Stimulated activated CD8-positive, alpha-beta memory T cell treated with anti-CD3 and anti-CD28 coated beads, Interleukin-15, amount 100 ng/mL, for 1 hour (primary cell): Measurements from ENCODE around the gene ATRNL1.
"Not testable (repeated sequence)": the region's sequence is repeated elsewhere in the genome, so short reads cannot be mapped to it uniquely, and the experiment has no call there.

Experiments
- DNase-seq: peaks from one replicate; pipeline ENCODE4 v3.0.0-alpha.2; 2020; ENCODE audit warnings: low read depth

ATRNL1 gene

GRCh38 chr10:115214829-115215228 is 121.7 kb downstream of the ATRNL1 start:
- DNase-seq, result no peak

GRCh38 chr10:115219203-115219602 is 126.0 kb downstream of the ATRNL1 start:
- DNase-seq, result no peak

- DNase-seq, result no peak
Measured at GRCh38 chr10:115222039-115222438, 128.9 kb downstream of the ATRNL1 start.

GRCh38 chr10:115239761-115240160 is 146.6 kb downstream of the ATRNL1 start:
- no peak for DNase-seq

- DNase-seq, result no peak
Measured at GRCh38 chr10:115250784-115251183, 157.6 kb downstream of the ATRNL1 start.

GRCh38 chr10:115253765-115254164 is 160.6 kb downstream of the ATRNL1 start:
- not testable (repeated sequence) for DNase-seq

- DNase-seq, result no peak
Measured at GRCh38 chr10:115272482-115272881, 179.3 kb downstream of the ATRNL1 start.

GRCh38 chr10:115278294-115278693 is 185.1 kb downstream of the ATRNL1 start:
- DNase-seq, result no peak

GRCh38 chr10:115295213-115295805 is 202.1 kb downstream of the ATRNL1 start:
- no peak for DNase-seq

- DNase-seq, result no peak
Measured at GRCh38 chr10:115300080-115300479, 206.9 kb downstream of the ATRNL1 start.

GRCh38 chr10:115319669-115320068 is 226.5 kb downstream of the ATRNL1 start:
- DNase-seq, result not testable (repeated sequence)

- no peak for DNase-seq
Measured at GRCh38 chr10:115321360-115321759, 228.2 kb downstream of the ATRNL1 start.

GRCh38 chr10:115328331-115328730 is 235.2 kb downstream of the ATRNL1 start:
- DNase-seq, result no peak

- no peak for DNase-seq
Measured at GRCh38 chr10:115335366-115335765, 242.2 kb downstream of the ATRNL1 start.

GRCh38 chr10:115355162-115355760 is 262.1 kb downstream of the ATRNL1 start:
- DNase-seq, result no peak

- DNase-seq, result not testable (repeated sequence)
Measured at GRCh38 chr10:115367920-115368319, 274.8 kb downstream of the ATRNL1 start.

GRCh38 chr10:115379064-115379463 is 285.9 kb downstream of the ATRNL1 start:
- DNase-seq, result no peak

- DNase-seq, result no peak
Measured at GRCh38 chr10:115384665-115385064, 291.5 kb downstream of the ATRNL1 start.

- no peak for DNase-seq
Measured at GRCh38 chr10:115390607-115391006, 297.4 kb downstream of the ATRNL1 start.

GRCh38 chr10:115398026-115398425 is 304.9 kb downstream of the ATRNL1 start:
- no peak for DNase-seq

GRCh38 chr10:115402699-115403098 is 309.5 kb downstream of the ATRNL1 start:
- no peak for DNase-seq

GRCh38 chr10:115405838-115406237 is 312.7 kb downstream of the ATRNL1 start:
- DNase-seq, result not testable (repeated sequence)

GRCh38 chr10:115409347-115409746 is 316.2 kb downstream of the ATRNL1 start:
- no peak for DNase-seq
